OCI-LY3 (cell line): ENCODE data around the gene SLC24A5.

ENCODE experiments used
- EZH2phosphoT487 ChIP-seq: fragments of 200-600 bp; shearing (Covaris generic); IDR thresholded peaks from 2 replicates; pipeline ENCODE4 v1.6.1; 2018; ENCODE audit warnings: antibody characterized with exemption, mixed run types, low read depth
- TF ChIP-seq, protein P1 (sequence below): fragments of 200-600, 300-600 bp; sonication (generic); IDR thresholded peaks from 2 replicates; pipeline ENCODE4 v1.5.1; 2014; ENCODE audit warnings: antibody characterized with exemption, low read length, low read depth

DNA sequence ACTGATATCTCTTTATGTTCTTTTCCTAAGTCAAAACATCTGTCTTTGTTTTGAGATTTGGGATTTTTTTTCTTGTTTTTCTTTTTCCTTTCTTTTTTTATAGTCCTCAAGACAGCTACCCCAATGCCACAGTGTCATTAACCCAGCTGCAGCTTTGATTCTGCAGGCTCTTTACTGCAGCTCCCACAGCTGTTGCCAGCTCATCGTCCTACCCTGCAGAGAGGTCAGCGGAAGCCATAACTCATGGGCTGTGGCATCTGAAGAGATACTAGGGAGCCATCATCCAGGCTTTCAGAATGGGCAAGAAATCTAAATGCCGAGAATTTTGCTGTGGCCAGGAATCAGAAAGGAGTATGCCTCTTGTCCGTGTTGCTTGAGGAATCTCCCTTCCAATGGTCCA, 44.3 kb upstream of the SLC24A5 start:
- no peak for TF ChIP-seq EZH2phosphoT487
- TF ChIP-seq, protein P1, sequence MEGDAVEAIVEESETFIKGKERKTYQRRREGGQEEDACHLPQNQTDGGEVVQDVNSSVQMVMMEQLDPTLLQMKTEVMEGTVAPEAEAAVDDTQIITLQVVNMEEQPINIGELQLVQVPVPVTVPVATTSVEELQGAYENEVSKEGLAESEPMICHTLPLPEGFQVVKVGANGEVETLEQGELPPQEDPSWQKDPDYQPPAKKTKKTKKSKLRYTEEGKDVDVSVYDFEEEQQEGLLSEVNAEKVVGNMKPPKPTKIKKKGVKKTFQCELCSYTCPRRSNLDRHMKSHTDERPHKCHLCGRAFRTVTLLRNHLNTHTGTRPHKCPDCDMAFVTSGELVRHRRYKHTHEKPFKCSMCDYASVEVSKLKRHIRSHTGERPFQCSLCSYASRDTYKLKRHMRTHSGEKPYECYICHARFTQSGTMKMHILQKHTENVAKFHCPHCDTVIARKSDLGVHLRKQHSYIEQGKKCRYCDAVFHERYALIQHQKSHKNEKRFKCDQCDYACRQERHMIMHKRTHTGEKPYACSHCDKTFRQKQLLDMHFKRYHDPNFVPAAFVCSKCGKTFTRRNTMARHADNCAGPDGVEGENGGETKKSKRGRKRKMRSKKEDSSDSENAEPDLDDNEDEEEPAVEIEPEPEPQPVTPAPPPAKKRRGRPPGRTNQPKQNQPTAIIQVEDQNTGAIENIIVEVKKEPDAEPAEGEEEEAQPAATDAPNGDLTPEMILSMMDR, result no peak
